Esophagus muscularis mucosa (tissue), 4 donors: ENCODE data around the gene CILP2. TPM values are rescaled to one million over a fixed set of nuclear protein-coding genes. Genes with fewer than 3 reads are reported as not detected.

ENCODE experiments used
- DNase-seq: peaks from one replicate; pipeline ENCODE4 v3.0.0-alpha.2; 2017; ENCODE audit errors: extremely low spot score
- H3K27ac ChIP-seq, 4 donors: fragments of 200-600 bp; sonication (generic); replicated peaks in 1 of 4; 1 replicate in 3 of 4; 2 replicates in 1 of 4; pipeline ENCODE4 v1.5.1; 2016 to 2019; ENCODE audit warnings: mild to moderate bottlenecking in 1 of 4
- H3K27me3 ChIP-seq, 4 donors: fragments of 200-600 bp; sonication (generic); one replicate each; pipeline versions ENCODE4 v1.5.1 to v1.6.0; 2016 to 2019
- H3K36me3 ChIP-seq, 4 donors: fragments of 200-600 bp; sonication (generic); one replicate each; pipeline ENCODE4 v1.5.1; 2016 to 2019
- H3K4me1 ChIP-seq, 4 donors: fragments of 200-600 bp; sonication (generic); one replicate each; pipeline ENCODE4 v1.5.1; 2016 to 2019
- H3K4me3 ChIP-seq, 4 donors: fragments of 200-600 bp; sonication (generic); 1 replicate in 2 of 4; 2 replicates in 2 of 4; pipeline ENCODE4 v1.5.1; 2016 to 2019; ENCODE audit warnings: mild to moderate bottlenecking in 4 of 4, moderate library complexity in 1 of 4
- H3K9me3 ChIP-seq, 4 donors: fragments of 200-600 bp; sonication (generic); 1 replicate in 3 of 4; 2 replicates in 1 of 4; pipeline ENCODE4 v1.5.1; 2016 to 2019
- CTCF ChIP-seq, 3 experiments: fragments of 200-600 bp in 2 of 3; fragments of 450-650 bp in 1 of 3; sonication (generic) in 2 of 3; IDR thresholded peaks; one replicate each; pipeline ENCODE4 v1.5.1; 2017 to 2019; ENCODE audit warnings: antibody characterized with exemption in 3 of 3, mild to moderate bottlenecking in 2 of 3, moderate library complexity in 1 of 3
- EP300 ChIP-seq: sonication (generic); formaldehyde crosslinking; IDR thresholded peaks from one replicate; pipeline ENCODE4 v1.6.1; 2017; ENCODE audit warnings: antibody characterized with exemption
- POLR2A ChIP-seq: fragments of 450-650 bp; IDR thresholded peaks from one replicate; pipeline ENCODE4 v1.6.1; 2017; ENCODE audit warnings: antibody characterized with exemption, moderate library complexity, mild to moderate bottlenecking, low read depth
- POLR2AphosphoS5 ChIP-seq, 2 donors: sonication (generic); formaldehyde crosslinking; IDR thresholded peaks; one replicate each; pipeline ENCODE4 v1.6.1; 2017; ENCODE audit warnings: antibody characterized with exemption in 2 of 2
- WGBS: methylation state at CpG from one replicate; pipeline ENCODE4 v1.1.5; 2018; 5-methylcytosine and 5-hydroxymethylcytosine counted together
- intact Hi-C: fragments of 100-400 bp; cut with DNase I; formaldehyde crosslinking; loops from one replicate; pipeline ENCODE4 v1.15.1; 2023
- total RNA-seq, 4 donors: library from RNA; depleted of rRNA; stranded (reverse); fragments of >200 nt; gene quantifications; one replicate each; pipeline versions ENCODE4 v1.1.0 to v1.2.1, GENCODE V29; 2016

The CILP2 gene
- total RNA-seq, 4 donors from 2014 or later, result 0.13 to 0.52 (median 0.29) TPM

DNA sequence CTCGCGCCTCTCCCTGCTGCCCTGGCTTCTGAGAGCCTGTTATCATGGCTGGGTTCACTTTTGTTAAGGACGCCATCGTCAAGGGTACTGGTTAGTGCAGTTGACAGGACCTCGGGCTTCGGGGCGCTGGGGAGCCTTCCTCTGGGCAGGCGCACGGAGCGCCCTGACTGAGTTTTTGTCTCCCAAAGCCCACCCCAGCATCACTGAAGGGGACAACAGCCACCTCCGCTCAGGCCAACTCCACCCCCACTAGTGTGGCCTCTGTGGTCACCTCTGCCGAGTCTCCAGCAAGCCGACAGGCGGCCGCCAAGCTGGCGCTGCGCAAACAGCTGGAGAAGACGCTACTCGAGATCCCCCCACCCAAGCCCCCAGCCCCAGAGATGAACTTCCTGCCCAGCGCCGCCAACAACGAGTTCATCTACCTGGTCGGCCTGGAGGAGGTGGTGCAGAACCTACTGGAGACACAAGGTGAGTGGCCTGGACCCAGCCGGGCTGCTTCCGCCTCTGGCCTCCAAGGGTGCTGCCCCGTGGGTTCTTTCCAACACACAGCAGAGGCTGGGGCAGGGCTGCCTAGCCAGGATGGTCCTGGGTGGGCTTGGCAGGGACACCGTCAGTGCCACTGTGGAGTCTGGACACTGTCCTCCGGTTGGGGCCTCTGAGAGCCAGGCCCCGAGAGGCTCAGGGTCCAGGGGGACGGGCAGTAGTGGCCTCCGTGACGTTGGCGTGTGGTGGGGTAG is 39.6 kb upstream of the CILP2 start:
- Histone ChIP-seq H3K27ac (no peak overlapping the region), H3K4me3 (no peak overlapping the region), H3K36me3 (peaks cover 60 to 100% (median 97%) of the 10 kb centered on the region in 4 donors), H3K9me3 (no peaks in the 10 kb centered on the region), H3K27me3 (no peaks in the 10 kb centered on the region), H3K4me1 (no peaks in the 10 kb centered on the region)
- DNase-seq, result no peak
- intact Hi-C loops, result no loop called here
- TF ChIP-seq POLR2A (no peak), EP300 (no peak), POLR2AphosphoS5 (IDR thresholded peaks at IDR 0.05) (no peak), CTCF (IDR thresholded peaks at IDR 0.05) (no peak)
- WGBS, result 89% methylated on average over 33 of the region's 33 CpGs

DNA sequence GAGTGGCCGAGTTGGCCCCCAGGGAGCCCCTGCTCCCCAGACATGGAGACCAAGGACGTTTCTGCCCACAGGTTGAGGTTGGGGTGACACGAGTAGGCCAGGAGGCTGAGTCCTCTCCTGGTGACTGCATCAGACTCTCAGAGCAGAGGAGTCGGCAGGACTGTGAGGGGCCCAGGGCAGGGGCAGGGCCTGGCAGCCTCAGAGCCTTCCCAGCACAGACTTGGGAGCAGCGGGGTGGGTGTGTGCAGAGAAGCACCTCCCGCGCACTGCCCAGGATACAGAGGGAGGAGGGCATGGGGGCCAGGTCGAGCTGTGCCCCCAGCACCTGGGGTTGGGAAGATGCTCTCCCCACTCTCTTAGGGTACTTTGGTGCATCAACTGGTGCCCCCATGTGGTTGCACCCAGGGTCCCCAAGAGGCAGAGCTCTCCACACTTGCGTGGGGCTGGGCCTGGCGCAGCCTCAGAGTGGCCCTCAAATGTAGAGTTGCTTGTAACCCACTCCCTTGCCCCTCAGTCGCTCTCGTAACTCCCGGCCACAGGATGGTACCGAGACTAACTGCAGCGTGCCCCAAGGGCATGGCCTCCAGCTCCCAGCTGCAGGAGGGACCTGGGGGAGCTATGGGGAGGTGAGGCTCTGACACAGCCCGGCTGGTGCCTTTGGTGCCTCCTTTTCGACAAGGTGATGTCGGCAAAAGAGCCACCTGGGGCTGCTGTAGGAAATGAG is 38.6 kb upstream of the CILP2 start:
- intact Hi-C loops, result no loop called here
- DNase-seq, result no peak
- no peak overlapping the region for H3K4me3 ChIP-seq
- H3K36me3 ChIP-seq, result peaks cover 57 to 100% (median 97%) of the 10 kb centered on the region in 4 donors
- WGBS, result 84% methylated on average over 16 of the region's 18 CpGs
- TF ChIP-seq POLR2A (no peak), POLR2AphosphoS5 (IDR thresholded peaks at IDR 0.05) (no peak), CTCF (IDR thresholded peaks at IDR 0.05) (no peak), EP300 (no peak)
- no peaks in the 10 kb centered on the region for H3K27me3 ChIP-seq
- no peaks in the 10 kb centered on the region for H3K9me3 ChIP-seq
- no peaks in the 10 kb centered on the region for H3K4me1 ChIP-seq
- H3K27ac ChIP-seq, result no peak overlapping the region

GRCh38 chr19:19500975-19501644 is 37.0 kb upstream of the CILP2 start:
- Histone ChIP-seq H3K27ac (no peak overlapping the region), H3K27me3 (no peaks in the 10 kb centered on the region), H3K36me3 (peaks cover 64 to 100% (median 98%) of the 10 kb centered on the region in 4 donors), H3K4me1 (no peaks in the 10 kb centered on the region), H3K4me3 (no peak overlapping the region), H3K9me3 (no peaks in the 10 kb centered on the region)
- no peak for DNase-seq
- WGBS, result 91% methylated on average over 27 of the region's 34 CpGs
- intact Hi-C loops, result no loop called here
- TF ChIP-seq POLR2AphosphoS5 (IDR thresholded peaks at IDR 0.05) (no peak), EP300 (no peak), CTCF (IDR thresholded peaks at IDR 0.05) (no peak), POLR2A (no peak)

- intact Hi-C loops, result no loop called here
- Histone ChIP-seq H3K4me3 (no peak overlapping the region), H3K36me3 (peaks cover 59 to 100% (median 96%) of the 10 kb centered on the region in 4 donors), H3K4me1 (no peaks in the 10 kb centered on the region), H3K27ac (no peak overlapping the region), H3K9me3 (no peaks in the 10 kb centered on the region), H3K27me3 (no peaks in the 10 kb centered on the region)
- TF ChIP-seq EP300, result no peak
- no peak for TF ChIP-seq CTCF (IDR thresholded peaks at IDR 0.05)
- TF ChIP-seq POLR2AphosphoS5 (IDR thresholded peaks at IDR 0.05), result no peak
- no peak for TF ChIP-seq POLR2A
- 94% methylated on average over 26 of the region's 26 CpGs for WGBS
- DNase-seq, result no peak
Measured at GRCh38 chr19:19501798-19502197, 36.3 kb upstream of the CILP2 start.
